ENCODE data around the gene CCDC91. TPM values are rescaled to one million over a fixed set of nuclear protein-coding genes. Genes with fewer than 3 reads are reported as not detected.
"Not testable (repeated sequence)": the region's sequence is repeated elsewhere in the genome, so short reads cannot be mapped to it uniquely, and the experiment has no call there.

CCDC91 gene
- total RNA-seq, 1 donor from 2014 or later = 51.3 TPM

GRCh38 chr12:28327722-28328121, 137.5 kb downstream of the CCDC91 start:
- peaks cover 16% of the 10 kb centered on the region for H3K4me1 Mint-ChIP-seq (ENCODE audit: low read depth)
- H3K9me3 Mint-ChIP-seq (ENCODE audit: low read depth) = peaks cover 14% of the 10 kb centered on the region
- no peak for DNase-seq (ENCODE audit: low spot score, unreplicated experiment)
- H3K27ac Mint-ChIP-seq = no peak overlapping the region
- no peak overlapping the region for H3K4me3 Mint-ChIP-seq (ENCODE audit: low read depth)
- TF ChIP-seq CTCF (IDR thresholded peaks at IDR 0.05; ENCODE audit: unreplicated experiment) = no peak
- peaks cover 19% of the 10 kb centered on the region for H3K36me3 Mint-ChIP-seq (ENCODE audit: insufficient read depth)
- H3K27me3 Mint-ChIP-seq = no peaks in the 10 kb centered on the region

- peaks cover 19% of the 10 kb centered on the region for H3K36me3 Mint-ChIP-seq (ENCODE audit: insufficient read depth)
- H3K4me3 Mint-ChIP-seq (ENCODE audit: low read depth) = no peak overlapping the region
- peaks cover 14% of the 10 kb centered on the region for H3K9me3 Mint-ChIP-seq (ENCODE audit: low read depth)
- DNase-seq (ENCODE audit: low spot score, unreplicated experiment) = no peak
- H3K27me3 Mint-ChIP-seq = no peaks in the 10 kb centered on the region
- no peak overlapping the region for H3K27ac Mint-ChIP-seq
- peaks cover 8% of the 10 kb centered on the region for H3K4me1 Mint-ChIP-seq (ENCODE audit: low read depth)
- no peak for TF ChIP-seq CTCF (IDR thresholded peaks at IDR 0.05; ENCODE audit: unreplicated experiment)
Observed at GRCh38 chr12:28328967-28329366, 138.7 kb downstream of the CCDC91 start.

GRCh38 chr12:28329727-28330126, 139.5 kb downstream of the CCDC91 start:
- not testable (repeated sequence) for H3K27ac Mint-ChIP-seq; H3K27me3 Mint-ChIP-seq; DNase-seq (ENCODE audit: low spot score, unreplicated experiment); H3K4me3 Mint-ChIP-seq (ENCODE audit: low read depth); H3K4me1 Mint-ChIP-seq (ENCODE audit: low read depth)
- H3K36me3 Mint-ChIP-seq (ENCODE audit: insufficient read depth) = peaks cover 19% of the 10 kb centered on the region
- H3K9me3 Mint-ChIP-seq (ENCODE audit: low read depth) = peaks cover 14% of the 10 kb centered on the region

GRCh38 chr12:28330232-28330631, 140.0 kb downstream of the CCDC91 start:
- H3K4me3 Mint-ChIP-seq (ENCODE audit: low read depth); H3K27me3 Mint-ChIP-seq; H3K4me1 Mint-ChIP-seq (ENCODE audit: low read depth); DNase-seq (ENCODE audit: low spot score, unreplicated experiment); H3K27ac Mint-ChIP-seq: not testable (repeated sequence)
- H3K9me3 Mint-ChIP-seq (ENCODE audit: low read depth) = peaks cover 14% of the 10 kb centered on the region
- H3K36me3 Mint-ChIP-seq (ENCODE audit: insufficient read depth) = peaks cover 19% of the 10 kb centered on the region

- DNase-seq (ENCODE audit: low spot score, unreplicated experiment) = no peak
- Mint-ChIP-seq H3K36me3 (ENCODE audit: insufficient read depth) (peaks cover 20% of the 10 kb centered on the region), H3K4me3 (ENCODE audit: low read depth) (no peak overlapping the region), H3K27ac (no peak overlapping the region), H3K9me3 (ENCODE audit: low read depth) (peaks cover 14% of the 10 kb centered on the region), H3K27me3 (no peaks in the 10 kb centered on the region), H3K4me1 (ENCODE audit: low read depth) (peaks cover 2% of the 10 kb centered on the region)
- TF ChIP-seq CTCF (IDR thresholded peaks at IDR 0.05; ENCODE audit: unreplicated experiment) = no peak
Observed at GRCh38 chr12:28331130-28331529, 140.9 kb downstream of the CCDC91 start.

GRCh38 chr12:28340261-28341045, 150.2 kb downstream of the CCDC91 start:
- no peaks in the 10 kb centered on the region for H3K9me3 Mint-ChIP-seq (ENCODE audit: low read depth)
- no peak for DNase-seq (ENCODE audit: low spot score, unreplicated experiment)
- H3K27ac Mint-ChIP-seq = no peak overlapping the region
- peaks cover 8% of the 10 kb centered on the region for H3K36me3 Mint-ChIP-seq (ENCODE audit: insufficient read depth)
- TF ChIP-seq CTCF (IDR thresholded peaks at IDR 0.05; ENCODE audit: unreplicated experiment) = no peak
- H3K27me3 Mint-ChIP-seq = no peaks in the 10 kb centered on the region
- no peak overlapping the region for H3K4me3 Mint-ChIP-seq (ENCODE audit: low read depth)
- H3K4me1 Mint-ChIP-seq (ENCODE audit: low read depth) = peaks cover 4% of the 10 kb centered on the region

All from progenitor cell of endocrine pancreas (in vitro differentiated cells).